ENCODE measurements around the gene PCGF3.
"Not testable (repeated sequence)": the region's sequence is repeated elsewhere in the genome, so short reads cannot be mapped to it uniquely, and the experiment has no call there.

Gene PCGF3

DNA sequence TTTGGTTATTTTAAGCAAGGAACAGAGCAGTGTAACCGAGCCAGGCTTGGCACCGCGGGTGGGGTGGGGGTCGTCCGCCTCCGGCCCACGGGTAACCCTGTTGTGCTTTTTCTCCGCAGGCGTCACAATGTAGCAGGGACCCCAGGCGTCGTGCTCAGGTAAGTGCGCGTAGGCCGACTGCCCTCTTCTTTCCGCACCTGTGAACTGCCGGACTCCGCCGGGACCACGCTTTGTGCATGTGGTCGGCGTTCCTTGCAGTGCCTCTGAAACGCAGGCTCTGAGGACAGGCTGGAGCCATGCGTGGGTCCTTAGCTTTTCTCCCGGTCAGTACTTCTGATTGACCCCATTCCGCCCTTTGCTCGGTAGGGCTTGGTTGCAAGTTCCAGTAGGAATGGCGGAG lies 24.9 kb downstream of the PCGF3 start:
- peaks cover 23% of the 10 kb centered on the region for H3K4me1 ChIP-seq (ENCODE audit: control insufficient read depth, insufficient read depth, low read length, unreplicated experiment)
- peaks cover 24% of the 10 kb centered on the region for H3K36me3 ChIP-seq (ENCODE audit: insufficient read depth, low read length)
- peaks cover 33% of the 10 kb centered on the region for H3K79me2 ChIP-seq (ENCODE audit: control insufficient read depth, insufficient read depth, low read length, unreplicated experiment)
- no peak overlapping the region for H2AFZ ChIP-seq (ENCODE audit: low read length, unreplicated experiment)
- no peak overlapping the region for H3K27ac ChIP-seq (ENCODE audit: low read depth, low read length)
- no peak overlapping the region for H3K4me3 ChIP-seq (ENCODE audit: low read depth, low read length)
- no peaks in the 10 kb centered on the region for H3K27me3 ChIP-seq (ENCODE audit: insufficient read depth, low read length)

DNA sequence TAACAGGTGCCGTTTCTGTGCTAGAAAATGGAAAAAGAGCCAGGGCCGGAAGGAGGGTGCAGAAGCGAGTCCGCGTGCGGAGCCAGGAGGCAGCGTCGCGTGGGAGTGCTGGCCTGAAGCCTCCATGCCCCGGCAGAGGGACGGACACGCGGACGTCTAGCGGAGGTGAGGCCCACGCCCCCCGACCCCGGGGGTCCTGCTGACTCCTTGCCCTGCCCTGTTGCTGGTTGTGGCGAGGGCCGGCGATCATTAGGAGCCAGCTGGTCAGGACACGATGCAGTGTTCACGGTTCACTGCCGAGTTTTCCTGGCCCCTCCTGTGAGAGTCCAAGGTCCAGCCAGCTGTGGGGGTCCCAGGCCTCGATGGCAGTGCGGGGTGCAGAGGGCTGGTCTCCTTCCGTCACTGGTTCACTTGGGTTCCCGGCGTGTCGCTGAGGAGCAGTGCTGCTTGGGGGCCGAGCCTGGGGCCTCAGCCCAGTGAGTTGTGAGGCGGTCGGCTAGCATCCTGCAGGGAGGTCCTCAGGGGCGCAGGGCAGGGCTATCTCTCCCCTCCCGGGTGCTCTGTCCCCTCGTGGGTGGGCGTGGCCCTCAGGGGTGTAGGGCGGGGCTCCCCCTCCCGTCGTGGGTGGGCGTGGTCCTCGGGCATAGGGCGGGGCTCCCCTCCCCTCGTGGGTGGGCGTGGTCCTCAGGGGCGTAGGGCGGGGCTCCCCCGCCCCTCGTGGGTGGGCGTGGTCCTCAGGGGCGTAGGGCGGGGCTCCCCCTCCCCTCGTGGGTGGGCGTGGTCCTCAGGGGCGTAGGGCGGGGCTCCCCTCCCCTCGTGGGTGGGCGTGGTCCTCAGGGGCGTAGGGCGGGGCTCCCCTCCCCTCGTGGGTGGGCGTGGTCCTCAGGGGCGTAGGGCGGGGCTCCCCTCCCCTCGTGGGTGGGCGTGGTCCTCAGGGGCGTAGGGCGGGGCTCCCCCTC lies 25.6 kb downstream of the PCGF3 start:
- H3K4me1 ChIP-seq (ENCODE audit: control insufficient read depth, insufficient read depth, low read length, unreplicated experiment): peaks cover 18% of the 10 kb centered on the region
- not testable (repeated sequence) for H2AFZ ChIP-seq (ENCODE audit: low read length, unreplicated experiment); H3K4me3 ChIP-seq (ENCODE audit: low read depth, low read length); H3K27me3 ChIP-seq (ENCODE audit: insufficient read depth, low read length); H3K27ac ChIP-seq (ENCODE audit: low read depth, low read length)
- H3K79me2 ChIP-seq (ENCODE audit: control insufficient read depth, insufficient read depth, low read length, unreplicated experiment): peaks cover 29% of the 10 kb centered on the region
- H3K36me3 ChIP-seq (ENCODE audit: insufficient read depth, low read length): peaks cover 24% of the 10 kb centered on the region

DNA sequence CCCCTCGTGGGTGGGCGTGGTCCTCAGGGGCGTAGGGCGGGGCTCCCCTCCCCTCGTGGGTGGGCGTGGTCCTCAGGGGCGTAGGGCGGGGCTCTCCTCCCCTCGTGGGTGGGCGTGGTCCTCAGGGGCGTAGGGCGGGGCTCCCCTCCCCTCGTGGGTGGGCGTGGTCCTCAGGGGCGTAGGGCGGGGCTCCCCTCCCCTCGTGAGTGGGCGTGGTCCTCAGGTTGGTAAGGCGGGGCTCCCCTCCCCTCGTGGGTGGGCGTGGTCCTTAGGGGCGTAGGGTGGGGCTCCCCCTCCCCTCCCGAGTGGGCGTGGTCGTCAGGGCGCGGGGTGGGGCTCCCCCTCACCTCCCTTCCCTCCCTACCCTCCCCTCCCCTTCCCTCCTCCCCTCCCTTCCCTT lies 26.3 kb downstream of the PCGF3 start:
- not testable (repeated sequence) for H3K4me3 ChIP-seq (ENCODE audit: low read depth, low read length); H3K27me3 ChIP-seq (ENCODE audit: insufficient read depth, low read length); H3K27ac ChIP-seq (ENCODE audit: low read depth, low read length); H2AFZ ChIP-seq (ENCODE audit: low read length, unreplicated experiment)
- H3K79me2 ChIP-seq (ENCODE audit: control insufficient read depth, insufficient read depth, low read length, unreplicated experiment): peaks cover 22% of the 10 kb centered on the region
- H3K4me1 ChIP-seq (ENCODE audit: control insufficient read depth, insufficient read depth, low read length, unreplicated experiment): peaks cover 11% of the 10 kb centered on the region
- H3K36me3 ChIP-seq (ENCODE audit: insufficient read depth, low read length): peaks cover 24% of the 10 kb centered on the region

DNA sequence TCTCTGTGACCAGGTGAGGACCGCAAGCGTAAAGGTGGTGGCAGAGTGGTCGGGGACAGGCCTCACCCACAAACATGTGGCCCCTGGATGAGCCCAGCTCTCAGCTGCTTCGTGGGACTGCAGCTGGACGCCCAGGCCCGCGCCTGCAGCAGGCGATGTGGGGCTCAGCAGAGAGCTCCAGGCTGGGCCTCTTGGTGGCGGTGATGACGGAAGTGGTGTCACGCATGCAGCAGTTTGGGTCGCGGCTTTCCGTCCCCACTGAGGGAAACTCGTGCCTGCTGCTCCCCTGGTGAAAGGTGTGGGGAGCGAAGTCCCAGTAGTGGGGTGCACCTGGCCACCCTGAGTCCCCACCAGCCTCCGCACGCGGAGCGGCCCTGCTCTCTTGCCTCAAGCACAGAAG lies 26.9 kb downstream of the PCGF3 start:
- peaks cover 19% of the 10 kb centered on the region for H3K79me2 ChIP-seq (ENCODE audit: control insufficient read depth, insufficient read depth, low read length, unreplicated experiment)
- H3K27ac ChIP-seq (ENCODE audit: low read depth, low read length): no peak overlapping the region
- H3K27me3 ChIP-seq (ENCODE audit: insufficient read depth, low read length): no peaks in the 10 kb centered on the region
- H3K4me3 ChIP-seq (ENCODE audit: low read depth, low read length): no peak overlapping the region
- H3K36me3 ChIP-seq (ENCODE audit: insufficient read depth, low read length): peaks cover 24% of the 10 kb centered on the region
- H2AFZ ChIP-seq (ENCODE audit: low read length, unreplicated experiment): no peak overlapping the region
- H3K4me1 ChIP-seq (ENCODE audit: control insufficient read depth, insufficient read depth, low read length, unreplicated experiment): peaks cover 8% of the 10 kb centered on the region

DNA sequence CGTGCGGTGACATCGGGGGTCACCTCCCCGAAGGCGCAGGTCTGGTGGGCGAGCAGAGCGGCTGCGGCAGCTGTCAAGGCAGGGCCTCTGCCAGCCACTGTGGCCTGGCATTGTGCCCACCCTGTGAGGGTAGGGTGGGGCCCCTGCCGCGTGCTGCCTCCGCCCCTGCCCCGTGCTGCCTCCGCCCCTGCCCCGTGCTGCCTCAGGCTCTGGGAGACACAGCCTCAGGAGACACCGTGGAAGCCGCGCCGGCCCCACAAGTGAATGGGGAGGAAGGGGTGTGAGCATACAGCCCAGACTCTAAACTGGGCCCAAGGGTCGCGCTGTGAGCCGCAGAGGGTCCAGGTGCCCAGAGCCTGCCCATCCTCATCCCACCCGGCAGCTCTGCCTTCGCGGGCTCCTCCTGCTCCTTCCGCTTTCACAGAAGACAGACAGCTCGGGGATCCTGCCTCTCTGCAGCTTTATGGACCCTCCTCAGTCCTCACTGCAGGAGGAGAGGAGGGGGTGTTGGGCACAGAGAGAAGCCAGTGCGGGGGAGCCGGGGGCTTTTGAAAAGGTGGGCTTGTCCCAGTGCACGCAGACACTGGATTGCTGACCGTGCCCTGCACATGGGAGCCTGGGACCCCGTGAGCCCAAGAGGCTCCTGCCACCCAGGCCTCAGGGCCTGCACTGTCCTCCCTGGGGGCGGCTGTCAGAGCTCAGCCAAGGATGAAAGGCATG lies 27.4 kb downstream of the PCGF3 start:
- peaks cover 2% of the 10 kb centered on the region for H3K4me1 ChIP-seq (ENCODE audit: control insufficient read depth, insufficient read depth, low read length, unreplicated experiment)
- peaks cover 30% of the 10 kb centered on the region for H3K36me3 ChIP-seq (ENCODE audit: insufficient read depth, low read length)
- H3K27ac ChIP-seq (ENCODE audit: low read depth, low read length): no peak overlapping the region
- no peaks in the 10 kb centered on the region for H3K27me3 ChIP-seq (ENCODE audit: insufficient read depth, low read length)
- H3K4me3 ChIP-seq (ENCODE audit: low read depth, low read length): no peak overlapping the region
- H3K79me2 ChIP-seq (ENCODE audit: control insufficient read depth, insufficient read depth, low read length, unreplicated experiment): peaks cover 13% of the 10 kb centered on the region
- H2AFZ ChIP-seq (ENCODE audit: low read length, unreplicated experiment): no peak overlapping the region

DNA sequence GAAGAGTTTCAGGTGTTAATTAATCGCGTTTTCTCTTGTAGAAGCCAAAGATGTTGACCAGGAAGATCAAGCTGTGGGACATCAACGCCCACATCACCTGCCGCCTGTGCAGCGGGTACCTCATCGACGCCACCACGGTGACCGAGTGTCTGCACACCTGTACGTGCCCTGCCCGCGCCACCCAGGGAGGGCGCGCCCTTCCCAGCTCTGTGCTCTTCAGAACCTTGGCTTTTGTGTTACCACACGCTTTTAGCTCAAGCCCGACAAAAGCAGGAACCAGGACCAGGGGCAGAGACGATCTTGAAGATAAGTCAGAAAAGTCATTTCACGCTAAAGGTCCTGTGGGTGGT lies 28.0 kb downstream of the PCGF3 start:
- no peak overlapping the region for H3K27ac ChIP-seq (ENCODE audit: low read depth, low read length)
- peaks cover 8% of the 10 kb centered on the region for H3K79me2 ChIP-seq (ENCODE audit: control insufficient read depth, insufficient read depth, low read length, unreplicated experiment)
- H3K4me1 ChIP-seq (ENCODE audit: control insufficient read depth, insufficient read depth, low read length, unreplicated experiment): no peaks in the 10 kb centered on the region
- no peak overlapping the region for H3K4me3 ChIP-seq (ENCODE audit: low read depth, low read length)
- H3K27me3 ChIP-seq (ENCODE audit: insufficient read depth, low read length): no peaks in the 10 kb centered on the region
- peaks cover 32% of the 10 kb centered on the region for H3K36me3 ChIP-seq (ENCODE audit: insufficient read depth, low read length)
- H2AFZ ChIP-seq (ENCODE audit: low read length, unreplicated experiment): no peak overlapping the region

DNA sequence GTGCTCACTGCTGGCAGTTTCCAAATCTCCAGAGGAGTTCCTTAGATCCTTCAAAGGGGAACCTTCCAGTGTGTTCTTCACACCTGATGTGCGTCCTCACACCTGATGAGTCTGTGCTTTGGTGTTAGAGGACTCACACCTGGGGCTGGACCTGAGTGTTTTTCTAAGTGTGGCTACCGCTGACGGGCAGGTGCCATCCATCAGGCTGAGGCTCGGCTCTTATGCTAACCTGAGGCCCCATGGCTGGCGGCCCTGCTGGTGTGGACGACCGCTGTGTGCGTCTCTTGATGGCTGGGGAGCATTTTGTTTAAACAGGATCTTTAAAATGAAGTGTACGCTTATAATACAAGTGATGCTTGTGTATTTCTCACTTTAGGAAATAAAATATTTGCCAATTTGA lies 28.4 kb downstream of the PCGF3 start:
- peaks cover 32% of the 10 kb centered on the region for H3K36me3 ChIP-seq (ENCODE audit: insufficient read depth, low read length)
- no peaks in the 10 kb centered on the region for H3K4me1 ChIP-seq (ENCODE audit: control insufficient read depth, insufficient read depth, low read length, unreplicated experiment)
- no peak overlapping the region for H3K4me3 ChIP-seq (ENCODE audit: low read depth, low read length)
- H2AFZ ChIP-seq (ENCODE audit: low read length, unreplicated experiment): no peak overlapping the region
- peaks cover 7% of the 10 kb centered on the region for H3K79me2 ChIP-seq (ENCODE audit: control insufficient read depth, insufficient read depth, low read length, unreplicated experiment)
- no peak overlapping the region for H3K27ac ChIP-seq (ENCODE audit: low read depth, low read length)
- no peaks in the 10 kb centered on the region for H3K27me3 ChIP-seq (ENCODE audit: insufficient read depth, low read length)

GRCh38 chr4:734951-735350 lies 29.3 kb downstream of the PCGF3 start:
- H3K36me3 ChIP-seq (ENCODE audit: insufficient read depth, low read length): peaks cover 32% of the 10 kb centered on the region
- H2AFZ ChIP-seq (ENCODE audit: low read length, unreplicated experiment): no peak overlapping the region
- no peak overlapping the region for H3K4me3 ChIP-seq (ENCODE audit: low read depth, low read length)
- no peaks in the 10 kb centered on the region for H3K27me3 ChIP-seq (ENCODE audit: insufficient read depth, low read length)
- no peaks in the 10 kb centered on the region for H3K4me1 ChIP-seq (ENCODE audit: control insufficient read depth, insufficient read depth, low read length, unreplicated experiment)
- H3K27ac ChIP-seq (ENCODE audit: low read depth, low read length): no peak overlapping the region
- H3K79me2 ChIP-seq (ENCODE audit: control insufficient read depth, insufficient read depth, low read length, unreplicated experiment): peaks cover under 1% of the 10 kb centered on the region

DNA sequence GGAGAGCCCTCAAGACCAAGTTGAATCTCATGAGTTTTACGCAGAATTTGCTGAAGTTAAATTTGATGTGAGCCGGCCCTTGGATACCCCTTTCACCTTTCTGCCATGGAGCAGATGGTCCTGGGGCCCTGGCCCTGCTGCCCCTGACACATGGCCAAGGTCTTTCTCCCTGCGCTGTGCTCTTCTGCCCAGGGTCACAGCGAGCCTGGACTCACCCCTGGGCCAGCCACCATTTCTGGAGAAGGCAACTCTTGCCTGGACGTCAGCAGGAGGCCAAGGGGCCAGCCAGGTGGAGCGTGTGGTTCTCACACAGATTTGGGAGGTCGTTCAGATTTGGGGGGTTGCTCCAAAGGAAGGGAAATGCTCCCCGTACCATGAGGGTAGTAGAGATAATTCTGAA lies 30.0 kb downstream of the PCGF3 start:
- Histone ChIP-seq H3K27me3 (ENCODE audit: insufficient read depth, low read length) (no peaks in the 10 kb centered on the region), H3K4me1 (ENCODE audit: control insufficient read depth, insufficient read depth, low read length, unreplicated experiment) (no peaks in the 10 kb centered on the region), H3K4me3 (ENCODE audit: low read depth, low read length) (no peak overlapping the region), H3K79me2 (ENCODE audit: control insufficient read depth, insufficient read depth, low read length, unreplicated experiment) (no peaks in the 10 kb centered on the region), H3K27ac (ENCODE audit: low read depth, low read length) (no peak overlapping the region), H2AFZ (ENCODE audit: low read length, unreplicated experiment) (no peak overlapping the region), H3K36me3 (ENCODE audit: insufficient read depth, low read length) (peaks cover 32% of the 10 kb centered on the region)

DNA sequence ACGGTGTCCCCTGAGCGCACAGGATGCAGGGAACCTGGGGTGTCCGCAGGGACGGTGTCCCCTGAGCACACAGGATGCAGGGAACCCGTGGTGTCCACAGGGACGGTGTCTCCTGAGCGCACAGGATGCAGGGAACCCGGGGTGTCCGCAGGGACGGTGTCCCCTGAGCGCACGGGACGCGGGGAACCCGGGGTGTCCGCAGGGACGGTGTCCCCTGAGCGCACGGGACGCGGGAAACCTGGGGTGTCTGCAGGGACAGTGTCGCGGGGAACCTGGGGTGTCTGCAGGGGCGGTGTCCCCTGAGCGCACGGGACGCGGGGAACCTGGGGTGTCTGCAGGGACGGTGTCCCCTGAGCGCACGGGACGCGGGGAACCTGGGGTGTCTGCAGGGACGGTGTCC lies 30.9 kb downstream of the PCGF3 start:
- not testable (repeated sequence) for H3K27ac ChIP-seq (ENCODE audit: low read depth, low read length); H3K79me2 ChIP-seq (ENCODE audit: control insufficient read depth, insufficient read depth, low read length, unreplicated experiment); H2AFZ ChIP-seq (ENCODE audit: low read length, unreplicated experiment); H3K4me3 ChIP-seq (ENCODE audit: low read depth, low read length); H3K4me1 ChIP-seq (ENCODE audit: control insufficient read depth, insufficient read depth, low read length, unreplicated experiment); H3K27me3 ChIP-seq (ENCODE audit: insufficient read depth, low read length)
- H3K36me3 ChIP-seq (ENCODE audit: insufficient read depth, low read length): peaks cover 25% of the 10 kb centered on the region
